B cell (primary cell): Measurements from ENCODE around the gene RNF224. TPM values are rescaled to one million over a fixed set of nuclear protein-coding genes. Genes with fewer than 3 reads are reported as not detected.

Experiments used
- ATAC-seq: fragments of 200-7000 bp; cut with Tn5 transposase; one replicate; pipeline ENCODE4 v1.10.0; 2021; ENCODE audit warnings: low read depth, mild to moderate bottlenecking, moderate number of reproducible peaks, moderate library complexity
- CTCF ChIA-PET: fragments of 350-600 bp; sonication (Branson Sonifier 250); formaldehyde crosslinking; loops from one replicate; lab custom pipeline; 2021; ENCODE audit warnings: antibody characterized with exemption, inconsistent platforms; lab: Charles Lee
- POLR2A ChIA-PET: fragments of 350-600 bp; sonication (Branson Sonifier 250); formaldehyde crosslinking; loops from one replicate; lab custom pipeline; 2021; ENCODE audit warnings: antibody characterized with exemption; lab: Charles Lee
- DNase-seq: peaks from one replicate; pipeline ENCODE4 v3.0.0; 2013
- H2AFZ ChIP-seq: 2 replicates; pipeline ENCODE4 v1.6.1; 2012; ENCODE audit warnings: mild to moderate bottlenecking, low read depth, low read length; ENCODE audit not compliant: insufficient read depth, poor library complexity, severe bottlenecking
- H3K27ac ChIP-seq, 2 donors: 1 replicate in 1 of 2; 2 replicates in 1 of 2; pipeline ENCODE4 v1.5.1; 2012 to 2013; ENCODE audit warnings: low read length in 2 of 2, mild to moderate bottlenecking in 2 of 2, moderate library complexity in 1 of 2
- H3K27me3 ChIP-seq, 4 experiments: fragments of 200-600 bp in 1 of 4; sonication (generic) in 1 of 4; replicated peaks in 1 of 4; 1 replicate in 2 of 4; 2 replicates in 2 of 4; pipeline versions ENCODE4 v1.6.1 to v1.7.0; 2013 to 2016; ENCODE audit warnings: low read length in 3 of 4, mild to moderate bottlenecking in 2 of 4, mixed read lengths in 1 of 4, moderate library complexity in 1 of 4; ENCODE audit not compliant: insufficient read depth in 4 of 4, control insufficient read depth in 3 of 4; ENCODE audit errors: control extremely low read depth in 1 of 4
- H3K36me3 ChIP-seq, 2 experiments: replicated peaks in 1 of 2; 1 replicate in 1 of 2; 2 replicates in 1 of 2; pipeline versions ENCODE4 v1.6.1 to v1.7.1; 2013; ENCODE audit warnings: low read length in 1 of 2; ENCODE audit not compliant: insufficient read depth in 2 of 2, control insufficient read depth in 1 of 2; ENCODE audit errors: control extremely low read depth in 1 of 2, extremely low read depth in 1 of 2
- H3K4me1 ChIP-seq, 2 donors: fragments of 200-600 bp in 1 of 2; sonication (generic) in 1 of 2; 1 replicate in 1 of 2; 2 replicates in 1 of 2; pipeline versions ENCODE4 v1.5.1 to v1.6.1; 2013 to 2017; ENCODE audit warnings: low read length in 2 of 2; ENCODE audit not compliant: control insufficient read depth in 2 of 2, insufficient read depth in 2 of 2
- H3K4me2 ChIP-seq: replicated peaks from 2 replicates; pipeline ENCODE3; 2012; ENCODE audit warnings: mild to moderate bottlenecking, low read depth, low read length; ENCODE audit not compliant: poor library complexity, severe bottlenecking
- H3K4me3 ChIP-seq, 5 experiments: fragments of 200-600 bp in 1 of 5; sonication (generic) in 1 of 5; 1 replicate in 3 of 5; 2 replicates in 2 of 5; pipeline versions ENCODE4 v1.5.1 to v1.7.0; 2011 to 2016; ENCODE audit warnings: low read length in 4 of 5, mild to moderate bottlenecking in 4 of 5, low read depth in 2 of 5, control low read depth in 1 of 5, moderate library complexity in 1 of 5; ENCODE audit not compliant: insufficient read depth in 1 of 5; ENCODE audit errors: control extremely low read depth in 1 of 5, extremely low read depth in 1 of 5
- H3K79me2 ChIP-seq: fragments of 200-600 bp; sonication (generic); one replicate; pipeline ENCODE4 v1.6.0; 2016; ENCODE audit warnings: low read length; ENCODE audit not compliant: control insufficient read depth, insufficient read depth
- H3K9ac ChIP-seq: fragments of 200-600 bp; sonication (generic); 2 replicates; pipeline ENCODE4 v1.6.1; 2017; ENCODE audit warnings: mild to moderate bottlenecking, low read length, moderate library complexity
- H3K9me3 ChIP-seq, 3 donors: one replicate each; pipeline versions ENCODE4 v1.6.1 to v1.7.1; 2013; ENCODE audit warnings: low read length in 2 of 3; ENCODE audit not compliant: control insufficient read depth in 2 of 3, insufficient read depth in 1 of 3; ENCODE audit errors: control extremely low read depth in 1 of 3
- H4K20me1 ChIP-seq: 2 replicates; pipeline ENCODE4 v1.6.0; 2012; ENCODE audit warnings: mild to moderate bottlenecking, low read length; ENCODE audit not compliant: insufficient read depth, control insufficient read depth, poor library complexity, severe bottlenecking
- H3K27ac Mint-ChIP-seq: one replicate; pipeline ENCODE4 v1.8.0; 2021; ENCODE audit warnings: mixed read lengths
- H3K27me3 Mint-ChIP-seq: one replicate; pipeline ENCODE4 v1.8.0; 2021; ENCODE audit warnings: mixed read lengths
- H3K4me1 Mint-ChIP-seq: one replicate; pipeline ENCODE4 v1.8.0; 2021; ENCODE audit warnings: mixed read lengths
- H3K4me3 Mint-ChIP-seq: one replicate; pipeline ENCODE4 v1.8.0; 2021; ENCODE audit warnings: mixed read lengths
- H3K9me3 Mint-ChIP-seq: one replicate; pipeline ENCODE4 v1.8.0; 2022; ENCODE audit warnings: mixed read lengths; ENCODE audit not compliant: insufficient read depth
- CTCF ChIP-seq: fragments of 200-600 bp; IDR thresholded peaks from one replicate; pipeline ENCODE4 v1.8.0; 2022; ENCODE audit warnings: antibody characterized with exemption, mild to moderate bottlenecking
- EZH2 ChIP-seq: IDR thresholded peaks from 2 replicates; pipeline ENCODE4 v1.6.1; 2012; ENCODE audit warnings: borderline replicate concordance, low read depth, mild to moderate bottlenecking, moderate library complexity, low read length; ENCODE audit not compliant: insufficient read depth, poor library complexity, severe bottlenecking
- WGBS: methylation state at CpG from one replicate; pipeline ENCODE4 v1.1.5; 2013; ENCODE audit warnings: missing lambda C conversion rate; ENCODE audit not compliant: insufficient coverage; 5-methylcytosine and 5-hydroxymethylcytosine counted together
- intact Hi-C: fragments of 100-400 bp; cut with micrococcal nuclease; formaldehyde crosslinking; loops from one replicate; pipeline ENCODE4 v1.10.0; 2022
- polyA plus RNA-seq: library from polyadenylated mRNA; depleted of rRNA; stranded (reverse); fragments of >200 nt; gene quantifications from 2 replicates; pipeline ENCODE4 v1.2.3, GENCODE V29; 2012
- total RNA-seq, 2 donors: library from RNA; stranded (reverse); fragments of 120-200 nt in 1 of 2; gene quantifications; 1 replicate in 1 of 2; 2 replicates in 1 of 2; pipeline versions ENCODE4 v1.2.3 to v1.2.4, GENCODE V29; 2013 to 2022

The RNF224 gene
- total and polyA plus RNA-seq, 2 donors (not counting 1 experiment from before 2014, with no cell fraction given): not detected

DNA sequence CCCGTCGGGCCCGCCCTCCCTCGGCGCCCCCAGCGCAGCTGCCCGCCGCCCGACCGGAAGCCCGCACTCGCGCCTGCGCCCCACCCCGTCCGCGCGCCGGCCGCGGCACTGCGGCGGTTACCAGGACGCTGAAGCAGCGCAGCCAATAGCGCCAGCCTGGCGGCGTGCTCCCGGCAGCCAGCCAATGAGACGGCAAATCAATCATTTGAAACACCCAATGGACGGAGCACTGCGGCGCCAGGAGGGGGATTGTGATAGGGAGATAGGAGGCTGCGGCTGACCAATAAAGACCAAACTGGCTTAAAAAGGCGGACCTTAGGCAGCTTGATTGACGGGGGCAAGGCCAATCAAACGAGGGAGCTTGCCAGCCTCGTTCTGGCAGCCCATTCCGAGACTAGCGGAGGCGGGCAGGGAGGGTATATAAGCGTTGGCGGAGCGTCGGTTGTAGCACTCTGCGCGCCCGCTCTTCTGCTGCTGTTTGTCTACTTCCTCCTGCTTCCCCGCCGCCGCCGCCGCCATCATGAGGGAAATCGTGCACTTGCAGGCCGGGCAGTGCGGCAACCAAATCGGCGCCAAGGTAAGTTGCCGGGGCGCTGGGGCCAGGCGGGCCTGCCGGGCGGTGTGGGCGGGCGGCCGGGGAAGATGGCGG lies 13.7 kb downstream of the RNF224 start, which contains the start of gene TUBB4B:
TSS of gene TUBB4B (plus strand) at position 447 of the 649 bp plus-strand sequence. CDS start at position 521, 74 bp downstream.
- Histone ChIP-seq H3K27ac (peak within 1 kb of the TSS; percentile 83 to 90), H4K20me1 (peaks cover 51% of the 10 kb centered on the region), H3K4me1 (peaks cover 29 to 54% of the 10 kb centered on the region in 2 donors), H3K9me3 (no peaks in the 10 kb centered on the region), H3K79me2 (peaks cover 59% of the 10 kb centered on the region), H3K9ac (peak within 1 kb of the TSS; percentile 80), H3K4me2 (peak within 1 kb of the TSS; percentile 96), H3K36me3 (peaks cover 0 to 20% of the 10 kb centered on the region in 2 experiments), H2AFZ (peak within 1 kb of the TSS; percentile 89), H3K27me3 (no peaks in the 10 kb centered on the region), H3K4me3 (peak within 1 kb of the TSS; percentile 50 to 84 (median 75))
- POLR2A ChIA-PET: interaction anchor here (0.7 to 1.7 kb wide), 18 partner anchors 14 to 399 kb away, joined by 3 to 29 read pairs (median 4); partner anchors contain the start of genes AJM1, ARRDC1, MAN1B1 and NELFB
- CTCF ChIA-PET: interaction anchor here (0.6 to 8.9 kb wide), 9 partner anchors 12 to 194 kb away, joined by 3 to 76 read pairs (median 6); partner anchors contain the start of genes ANAPC2, CYSRT1, MAN1B1 and NELFB
- Mint-ChIP-seq H3K4me1 (peaks cover 42% of the 10 kb centered on the region), H3K27ac (peak within 1 kb of the TSS; percentile 97), H3K9me3 (no peaks in the 10 kb centered on the region), H3K27me3 (no peaks in the 10 kb centered on the region), H3K4me3 (peak within 1 kb of the TSS; percentile 92)
- intact Hi-C loops: loop anchor here (1.0 kb wide), 7 partner anchors 14 to 154 kb away; partner anchors contain the start of genes ANAPC2, NDOR1, NELFB and SSNA1
- WGBS: under 1% methylated on average over 62 of the region's 67 CpGs
- ATAC-seq (peak; percentile 74), DNase-seq (peak; percentile 100)
- no peak for TF ChIP-seq CTCF
- TF ChIP-seq EZH2: no peak
